Nephron (organoid): ENCODE results near the gene TXNDC11.

ENCODE experiments used
- H3K27ac Mint-ChIP-seq, 3 experiments: 2 replicates each; pipeline ENCODE4 v1.8.0; 2020; ENCODE audit warnings: mixed read lengths in 3 of 3, mild to moderate bottlenecking in 2 of 3, moderate library complexity in 1 of 3
- H3K27me3 Mint-ChIP-seq: 2 replicates; pipeline ENCODE4 v1.8.0; 2021; ENCODE audit warnings: low read depth, mild to moderate bottlenecking, moderate library complexity, mixed read lengths
- H3K36me3 Mint-ChIP-seq: 2 replicates; pipeline ENCODE4 v1.8.0; 2020; ENCODE audit warnings: low read depth, mixed read lengths
- H3K4me1 Mint-ChIP-seq: 2 replicates; pipeline ENCODE4 v1.8.0; 2020; ENCODE audit warnings: mixed read lengths
- H3K4me3 Mint-ChIP-seq, 3 experiments: 2 replicates each; pipeline ENCODE4 v1.8.0; 2020; ENCODE audit warnings: mild to moderate bottlenecking in 3 of 3, mixed read lengths in 3 of 3, moderate library complexity in 2 of 3
- H3K9me3 Mint-ChIP-seq: 2 replicates; pipeline ENCODE4 v1.8.0; 2020; ENCODE audit warnings: mixed read lengths
- CTCF ChIP-seq, 3 experiments: fragments of 200-600 bp; sonication (generic); IDR thresholded peaks; one replicate each; pipeline ENCODE4 v1.5.0; 2021; ENCODE audit warnings: antibody characterized with exemption in 3 of 3; ENCODE audit not compliant: unreplicated experiment in 3 of 3

The TXNDC11 gene

GRCh38 chr16:11783319-11784037 is 40.8 kb upstream of the TXNDC11 start:
- Mint-ChIP-seq H3K9me3 (no peaks in the 10 kb centered on the region), H3K4me3 (peak overlapping the region in 2 of 3 experiments; percentile 51 to 60)
- no peak for TF ChIP-seq CTCF (IDR thresholded peaks at IDR 0.05; ENCODE audit: unreplicated experiment in 3 of 3)

GRCh38 chr16:11781773-11782172 is 39.1 kb upstream of the TXNDC11 start:
- peaks cover 3% of the 10 kb centered on the region for H3K27me3 Mint-ChIP-seq
- H3K36me3 Mint-ChIP-seq: peaks cover 24% of the 10 kb centered on the region
- H3K4me3 Mint-ChIP-seq: peak overlapping the region in 2 of 3 experiments; percentile 11 to 57
- peaks cover 42% of the 10 kb centered on the region for H3K4me1 Mint-ChIP-seq
- no peaks in the 10 kb centered on the region for H3K9me3 Mint-ChIP-seq
- TF ChIP-seq CTCF (IDR thresholded peaks at IDR 0.05; ENCODE audit: unreplicated experiment in 3 of 3): no peak
- H3K27ac Mint-ChIP-seq: peak overlapping the region; percentile 90 to 98 (median 92)

More at GRCh38 chr16:11783319-11784037, 40.8 kb upstream of the TXNDC11 start:
- H3K4me1 Mint-ChIP-seq: peaks cover 50% of the 10 kb centered on the region
- H3K27ac Mint-ChIP-seq: peak overlapping the region; percentile 89 to 98 (median 98)
- peaks cover 27% of the 10 kb centered on the region for H3K36me3 Mint-ChIP-seq
- peaks cover 3% of the 10 kb centered on the region for H3K27me3 Mint-ChIP-seq

- Mint-ChIP-seq H3K27me3 (peaks cover 3% of the 10 kb centered on the region), H3K27ac (peak overlapping the region; percentile 90 to 98 (median 92)), H3K4me3 (peak overlapping the region in 1 of 3 experiments; percentile 56), H3K36me3 (peaks cover 30% of the 10 kb centered on the region), H3K4me1 (peaks cover 36% of the 10 kb centered on the region), H3K9me3 (no peaks in the 10 kb centered on the region)
- TF ChIP-seq CTCF (IDR thresholded peaks at IDR 0.05; ENCODE audit: unreplicated experiment in 3 of 3): no peak
Observed at GRCh38 chr16:11780991-11781680, 38.5 kb upstream of the TXNDC11 start.

- Mint-ChIP-seq H3K27ac (no peak overlapping the region), H3K4me3 (no peak overlapping the region), H3K9me3 (no peaks in the 10 kb centered on the region), H3K4me1 (peaks cover 35% of the 10 kb centered on the region), H3K36me3 (peaks cover 41% of the 10 kb centered on the region), H3K27me3 (peaks cover 3% of the 10 kb centered on the region)
- TF ChIP-seq CTCF (IDR thresholded peaks at IDR 0.05; ENCODE audit: unreplicated experiment in 3 of 3): no peak
Observed at GRCh38 chr16:11779074-11779473, 36.4 kb upstream of the TXNDC11 start.

GRCh38 chr16:11774065-11774626 is 31.5 kb upstream of the TXNDC11 start:
- Mint-ChIP-seq H3K27me3 (no peaks in the 10 kb centered on the region), H3K4me3 (no peak overlapping the region), H3K36me3 (peaks cover 57% of the 10 kb centered on the region), H3K27ac (no peak overlapping the region), H3K4me1 (no peaks in the 10 kb centered on the region), H3K9me3 (no peaks in the 10 kb centered on the region)
- no peak for TF ChIP-seq CTCF (IDR thresholded peaks at IDR 0.05; ENCODE audit: unreplicated experiment in 3 of 3)
